ENCODE results near the gene XPO1. TPM values are rescaled to one million over a fixed set of nuclear protein-coding genes. Genes with fewer than 3 reads are reported as not detected.

Gene XPO1
- total and polyA plus RNA-seq, 2 of the 4 experiments (the other 2 are of a cell fraction): 78.5 to 104 TPM

DNA sequence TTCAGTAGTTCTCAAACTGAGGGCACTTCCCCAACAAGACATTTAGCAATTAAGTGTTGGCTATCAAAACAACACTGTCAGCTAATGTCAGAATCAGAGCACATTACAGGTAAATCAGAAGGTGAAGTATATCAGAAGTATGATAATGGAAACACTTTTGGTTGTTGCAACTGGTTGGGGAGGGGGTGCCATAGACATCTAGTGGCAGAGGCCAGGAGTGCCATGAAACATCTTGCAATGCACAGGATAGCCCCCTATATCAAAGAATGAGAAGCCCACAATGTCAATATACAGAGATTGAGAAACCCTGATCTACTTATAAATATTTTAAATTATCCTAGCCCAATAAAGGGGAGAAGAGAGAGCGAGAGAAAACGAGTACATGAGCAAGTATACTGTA lies 4.9 kb upstream of the XPO1 start:
- Histone ChIP-seq H3K14ac (replicated peaks; ENCODE audit: low read depth, low read length) (no peak overlapping the region), H2AK9ac (replicated peaks; ENCODE audit: low read depth, low read length, poor library complexity) (no peak overlapping the region), H2BK120ac (ENCODE audit: low read depth, low read length) (no peak overlapping the region), H3K79me1 (ENCODE audit: low read depth in 1 of 2, low read length in 2 of 2) (peaks cover 3 to 6% of the 10 kb centered on the region in 2 experiments; a peak in 2 of 4 replicates), H4K5ac (ENCODE audit: low read depth, low read length) (no peak overlapping the region), H3K27me3 (ENCODE audit: control insufficient read depth, insufficient read depth, low read length) (no peaks in the 10 kb centered on the region), H2AFZ (replicated peaks; ENCODE audit: low read length, poor library complexity) (no peak overlapping the region), H2BK15ac (ENCODE audit: low read depth, low read length) (no peak overlapping the region), H3K18ac (ENCODE audit: low read depth, low read length) (no peak overlapping the region), H3K36me3 (ENCODE audit: control insufficient read depth, insufficient read depth, low read length) (no peaks in the 10 kb centered on the region), H3K27ac (ENCODE audit: insufficient read depth, low read length) (no peak overlapping the region), H3K4me1 (ENCODE audit: control insufficient read depth, insufficient read depth, low read length) (peaks cover 4% of the 10 kb centered on the region), H2BK5ac (ENCODE audit: low read depth, low read length, poor library complexity, severe bottlenecking) (no peak overlapping the region), H3K4me3 (ENCODE audit: insufficient read depth, low read depth, low read length) (no peak overlapping the region), H3K4me2 (ENCODE audit: low read depth, low read length) (no peak overlapping the region), H3K9me1 (ENCODE audit: insufficient read depth, low read length) (no peaks in the 10 kb centered on the region), H3K9me3 (ENCODE audit: control insufficient read depth, insufficient read depth, low read length) (no peaks in the 10 kb centered on the region), H4K91ac (ENCODE audit: insufficient read depth, low read depth, low read length) (no peak overlapping the region), H2AK5ac (ENCODE audit: low read depth, low read length) (no peak overlapping the region), H3K56ac (ENCODE audit: extremely low read depth, insufficient read depth, low read length) (no peak overlapping the region), H4K20me1 (ENCODE audit: insufficient read depth, low read length) (no peaks in the 10 kb centered on the region), H2BK20ac (ENCODE audit: low read depth, low read length) (no peak overlapping the region), H3K23ac (ENCODE audit: low read depth, low read length) (no peak overlapping the region), H4K8ac (ENCODE audit: low read depth in 2 of 2, low read length in 2 of 2) (no peak overlapping the region), H3K4ac (ENCODE audit: low read depth, low read length) (no peak overlapping the region), H3K9ac (ENCODE audit: low read depth, low read length) (no peak overlapping the region)
- TF ChIP-seq, protein P1, sequence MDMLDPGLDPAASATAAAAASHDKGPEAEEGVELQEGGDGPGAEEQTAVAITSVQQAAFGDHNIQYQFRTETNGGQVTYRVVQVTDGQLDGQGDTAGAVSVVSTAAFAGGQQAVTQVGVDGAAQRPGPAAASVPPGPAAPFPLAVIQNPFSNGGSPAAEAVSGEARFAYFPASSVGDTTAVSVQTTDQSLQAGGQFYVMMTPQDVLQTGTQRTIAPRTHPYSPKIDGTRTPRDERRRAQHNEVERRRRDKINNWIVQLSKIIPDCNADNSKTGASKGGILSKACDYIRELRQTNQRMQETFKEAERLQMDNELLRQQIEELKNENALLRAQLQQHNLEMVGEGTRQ (IDR thresholded peaks at IDR 0.05; ENCODE audit: low read depth, low read length): no peak
- TF ChIP-seq, protein P2, sequence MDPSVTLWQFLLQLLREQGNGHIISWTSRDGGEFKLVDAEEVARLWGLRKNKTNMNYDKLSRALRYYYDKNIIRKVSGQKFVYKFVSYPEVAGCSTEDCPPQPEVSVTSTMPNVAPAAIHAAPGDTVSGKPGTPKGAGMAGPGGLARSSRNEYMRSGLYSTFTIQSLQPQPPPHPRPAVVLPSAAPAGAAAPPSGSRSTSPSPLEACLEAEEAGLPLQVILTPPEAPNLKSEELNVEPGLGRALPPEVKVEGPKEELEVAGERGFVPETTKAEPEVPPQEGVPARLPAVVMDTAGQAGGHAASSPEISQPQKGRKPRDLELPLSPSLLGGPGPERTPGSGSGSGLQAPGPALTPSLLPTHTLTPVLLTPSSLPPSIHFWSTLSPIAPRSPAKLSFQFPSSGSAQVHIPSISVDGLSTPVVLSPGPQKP (IDR thresholded peaks at IDR 0.05; ENCODE audit: borderline replicate concordance, low read depth, low read length): no peak
- TF ChIP-seq FOS (IDR thresholded peaks at IDR 0.05; ENCODE audit: low read depth, low read length) (no peak), MAFK (IDR thresholded peaks at IDR 0.05; ENCODE audit: low read depth, low read length) (no peak), BHLHE40 (IDR thresholded peaks at IDR 0.05; ENCODE audit: low read depth, low read length) (no peak), MAZ (IDR thresholded peaks at IDR 0.05; ENCODE audit: borderline replicate concordance, low read depth, low read length) (no peak), RCOR1 (IDR thresholded peaks at IDR 0.05; ENCODE audit: insufficient replicate concordance, low read length) (no peak), CEBPB (IDR thresholded peaks at IDR 0.05; ENCODE audit: low read depth, low read length) (no peak), RAD21 (IDR thresholded peaks at IDR 0.05; ENCODE audit: low read length) (no peak)
- in situ Hi-C loops (cut with MboI; ENCODE audit: low sequenced_read_pairs) (no loop called here), dilution Hi-C loops (cut with HindIII; ENCODE audit: low sequenced_read_pairs, unreplicated experiment) (no loop called here), intact Hi-C loops (cut with micrococcal nuclease) (no loop called here)
- no TSS peak for BruUV-seq (replicated peaks)
- ChIA-PET POLR2A (ENCODE audit: unreplicated experiment) (no interaction called here), CTCF (interaction anchor here (0.6 kb wide), 1 partner anchor 25 kb away, joined by 4 read pairs; no protein-coding TSS in a partner anchor)
- DNase-seq: no peak
- WGBS, 2 experiments (ENCODE audit: extremely low coverage in 2 of 2, insufficient read length in 1 of 2): no CpG with 5 or more reads among the region's 2 CpGs
- ATAC-seq (ENCODE audit: low read depth): no peak
